Measurements from ENCODE around the gene ZNF205.
A peak's percentile ranks its signal among the peaks of the same experiment; 100 is the strongest.

The ZNF205 gene

DNA sequence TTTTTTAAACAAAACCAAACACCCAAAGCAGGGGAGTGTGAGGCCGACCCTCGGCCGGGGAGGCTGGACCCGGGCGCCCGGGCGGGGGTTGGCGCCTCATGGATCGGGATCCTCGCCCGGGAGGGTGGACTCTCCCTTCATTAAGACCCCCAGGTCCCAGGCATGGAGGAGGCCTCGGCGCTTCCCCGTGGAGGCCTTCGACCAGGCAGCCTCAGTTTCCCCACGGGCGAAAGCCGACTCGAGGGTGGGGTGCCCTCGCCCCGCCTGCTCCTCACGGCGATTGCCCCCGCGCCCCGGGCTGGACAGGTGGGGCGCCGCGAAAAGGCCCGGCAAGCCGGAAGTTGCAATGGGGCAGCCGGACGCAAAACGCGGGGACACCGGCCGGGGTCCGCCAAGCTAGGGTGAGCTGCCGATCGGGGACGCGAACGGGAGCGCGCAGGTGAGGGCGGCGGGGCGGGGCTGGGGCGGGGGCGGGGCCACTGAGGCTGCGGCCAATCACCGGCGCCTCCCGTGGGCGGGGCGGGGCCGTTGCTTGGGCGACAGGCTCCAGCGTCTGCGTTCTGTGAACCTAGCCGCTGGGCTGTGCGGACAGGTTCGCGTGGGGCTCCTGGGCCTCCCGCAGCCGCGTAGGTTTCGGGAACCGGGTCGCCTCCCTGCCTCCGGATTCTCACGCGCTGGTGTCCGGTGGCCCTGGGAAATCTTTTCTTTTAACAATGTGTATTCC lies 6.0 kb upstream of the ZNF205 start (continued):
- TF ChIP-seq, protein P1, sequence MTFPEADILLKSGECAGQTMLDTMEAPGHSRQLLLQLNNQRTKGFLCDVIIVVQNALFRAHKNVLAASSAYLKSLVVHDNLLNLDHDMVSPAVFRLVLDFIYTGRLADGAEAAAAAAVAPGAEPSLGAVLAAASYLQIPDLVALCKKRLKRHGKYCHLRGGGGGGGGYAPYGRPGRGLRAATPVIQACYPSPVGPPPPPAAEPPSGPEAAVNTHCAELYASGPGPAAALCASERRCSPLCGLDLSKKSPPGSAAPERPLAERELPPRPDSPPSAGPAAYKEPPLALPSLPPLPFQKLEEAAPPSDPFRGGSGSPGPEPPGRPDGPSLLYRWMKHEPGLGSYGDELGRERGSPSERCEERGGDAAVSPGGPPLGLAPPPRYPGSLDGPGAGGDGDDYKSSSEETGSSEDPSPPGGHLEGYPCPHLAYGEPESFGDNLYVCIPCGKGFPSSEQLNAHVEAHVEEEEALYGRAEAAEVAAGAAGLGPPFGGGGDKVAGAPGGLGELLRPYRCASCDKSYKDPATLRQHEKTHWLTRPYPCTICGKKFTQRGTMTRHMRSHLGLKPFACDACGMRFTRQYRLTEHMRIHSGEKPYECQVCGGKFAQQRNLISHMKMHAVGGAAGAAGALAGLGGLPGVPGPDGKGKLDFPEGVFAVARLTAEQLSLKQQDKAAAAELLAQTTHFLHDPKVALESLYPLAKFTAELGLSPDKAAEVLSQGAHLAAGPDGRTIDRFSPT (tag by site-specific recombination; IDR thresholded peaks at IDR 0.05) = peak; percentile 83
- no peak for TF ChIP-seq ZNF223 (tag by site-specific recombination; IDR thresholded peaks at IDR 0.05)
- TF ChIP-seq ZNF555 (tag by site-specific recombination; conservative IDR thresholded peaks at IDR 0.05) = no peak
- TF ChIP-seq ZNF585B (tag by site-specific recombination; IDR thresholded peaks at IDR 0.05) = no peak
- 0 out of 2 replicates have a peak, but pooled peaks have one; percentile 7 for TF ChIP-seq FEZF1 (tag by site-specific recombination; IDR thresholded peaks at IDR 0.05)
- 0 out of 2 replicates have a peak, but pooled peaks have one; percentile 15 for TF ChIP-seq ZNF184 (tag by site-specific recombination; IDR thresholded peaks at IDR 0.05)
- TF ChIP-seq ZNF2 (tag by site-specific recombination; IDR thresholded peaks at IDR 0.05) = peak; percentile 86
- no peak; the same call in 1 of the 2 replicates for TF ChIP-seq ZSCAN16 (tag by site-specific recombination; IDR thresholded peaks at IDR 0.05)
- no peak for TF ChIP-seq GFI1B (tag by site-specific recombination; IDR thresholded peaks at IDR 0.05)
- peak; percentile 78 for TF ChIP-seq ZXDB (tag by site-specific recombination; IDR thresholded peaks at IDR 0.05)
- TF ChIP-seq ZNF792 (tag by site-specific recombination; IDR thresholded peaks at IDR 0.05) = 0 out of 2 replicates have a peak, but pooled peaks have one; percentile 18
- no peak for TF ChIP-seq ZNF596 (tag by site-specific recombination; IDR thresholded peaks at IDR 0.05)
- TF ChIP-seq, protein P2, sequence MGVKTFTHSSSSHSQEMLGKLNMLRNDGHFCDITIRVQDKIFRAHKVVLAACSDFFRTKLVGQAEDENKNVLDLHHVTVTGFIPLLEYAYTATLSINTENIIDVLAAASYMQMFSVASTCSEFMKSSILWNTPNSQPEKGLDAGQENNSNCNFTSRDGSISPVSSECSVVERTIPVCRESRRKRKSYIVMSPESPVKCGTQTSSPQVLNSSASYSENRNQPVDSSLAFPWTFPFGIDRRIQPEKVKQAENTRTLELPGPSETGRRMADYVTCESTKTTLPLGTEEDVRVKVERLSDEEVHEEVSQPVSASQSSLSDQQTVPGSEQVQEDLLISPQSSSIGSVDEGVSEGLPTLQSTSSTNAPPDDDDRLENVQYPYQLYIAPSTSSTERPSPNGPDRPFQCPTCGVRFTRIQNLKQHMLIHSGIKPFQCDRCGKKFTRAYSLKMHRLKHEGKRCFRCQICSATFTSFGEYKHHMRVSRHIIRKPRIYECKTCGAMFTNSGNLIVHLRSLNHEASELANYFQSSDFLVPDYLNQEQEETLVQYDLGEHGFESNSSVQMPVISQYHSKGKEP (tag by site-specific recombination; IDR thresholded peaks at IDR 0.05) = peak; percentile 39; the same call in 1 of the 2 replicates
- TF ChIP-seq, protein P3, sequence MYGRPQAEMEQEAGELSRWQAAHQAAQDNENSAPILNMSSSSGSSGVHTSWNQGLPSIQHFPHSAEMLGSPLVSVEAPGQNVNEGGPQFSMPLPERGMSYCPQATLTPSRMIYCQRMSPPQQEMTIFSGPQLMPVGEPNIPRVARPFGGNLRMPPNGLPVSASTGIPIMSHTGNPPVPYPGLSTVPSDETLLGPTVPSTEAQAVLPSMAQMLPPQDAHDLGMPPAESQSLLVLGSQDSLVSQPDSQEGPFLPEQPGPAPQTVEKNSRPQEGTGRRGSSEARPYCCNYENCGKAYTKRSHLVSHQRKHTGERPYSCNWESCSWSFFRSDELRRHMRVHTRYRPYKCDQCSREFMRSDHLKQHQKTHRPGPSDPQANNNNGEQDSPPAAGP (tag by site-specific recombination; IDR thresholded peaks at IDR 0.05) = peak; percentile 78
- TF ChIP-seq, protein P4, sequence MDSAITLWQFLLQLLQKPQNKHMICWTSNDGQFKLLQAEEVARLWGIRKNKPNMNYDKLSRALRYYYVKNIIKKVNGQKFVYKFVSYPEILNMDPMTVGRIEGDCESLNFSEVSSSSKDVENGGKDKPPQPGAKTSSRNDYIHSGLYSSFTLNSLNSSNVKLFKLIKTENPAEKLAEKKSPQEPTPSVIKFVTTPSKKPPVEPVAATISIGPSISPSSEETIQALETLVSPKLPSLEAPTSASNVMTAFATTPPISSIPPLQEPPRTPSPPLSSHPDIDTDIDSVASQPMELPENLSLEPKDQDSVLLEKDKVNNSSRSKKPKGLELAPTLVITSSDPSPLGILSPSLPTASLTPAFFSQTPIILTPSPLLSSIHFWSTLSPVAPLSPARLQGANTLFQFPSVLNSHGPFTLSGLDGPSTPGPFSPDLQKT (IDR thresholded peaks at IDR 0.05; ENCODE audit: borderline replicate concordance, low read depth, low read length) = no peak
- no peak for TF ChIP-seq ZNF830 (tag by site-specific recombination; IDR thresholded peaks at IDR 0.05; ENCODE audit: low read depth)
- TF ChIP-seq, protein P5, sequence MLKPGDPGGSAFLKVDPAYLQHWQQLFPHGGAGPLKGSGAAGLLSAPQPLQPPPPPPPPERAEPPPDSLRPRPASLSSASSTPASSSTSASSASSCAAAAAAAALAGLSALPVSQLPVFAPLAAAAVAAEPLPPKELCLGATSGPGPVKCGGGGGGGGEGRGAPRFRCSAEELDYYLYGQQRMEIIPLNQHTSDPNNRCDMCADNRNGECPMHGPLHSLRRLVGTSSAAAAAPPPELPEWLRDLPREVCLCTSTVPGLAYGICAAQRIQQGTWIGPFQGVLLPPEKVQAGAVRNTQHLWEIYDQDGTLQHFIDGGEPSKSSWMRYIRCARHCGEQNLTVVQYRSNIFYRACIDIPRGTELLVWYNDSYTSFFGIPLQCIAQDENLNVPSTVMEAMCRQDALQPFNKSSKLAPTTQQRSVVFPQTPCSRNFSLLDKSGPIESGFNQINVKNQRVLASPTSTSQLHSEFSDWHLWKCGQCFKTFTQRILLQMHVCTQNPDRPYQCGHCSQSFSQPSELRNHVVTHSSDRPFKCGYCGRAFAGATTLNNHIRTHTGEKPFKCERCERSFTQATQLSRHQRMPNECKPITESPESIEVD (tag by site-specific recombination; IDR thresholded peaks at IDR 0.05) = no peak
- TF ChIP-seq, protein P6, sequence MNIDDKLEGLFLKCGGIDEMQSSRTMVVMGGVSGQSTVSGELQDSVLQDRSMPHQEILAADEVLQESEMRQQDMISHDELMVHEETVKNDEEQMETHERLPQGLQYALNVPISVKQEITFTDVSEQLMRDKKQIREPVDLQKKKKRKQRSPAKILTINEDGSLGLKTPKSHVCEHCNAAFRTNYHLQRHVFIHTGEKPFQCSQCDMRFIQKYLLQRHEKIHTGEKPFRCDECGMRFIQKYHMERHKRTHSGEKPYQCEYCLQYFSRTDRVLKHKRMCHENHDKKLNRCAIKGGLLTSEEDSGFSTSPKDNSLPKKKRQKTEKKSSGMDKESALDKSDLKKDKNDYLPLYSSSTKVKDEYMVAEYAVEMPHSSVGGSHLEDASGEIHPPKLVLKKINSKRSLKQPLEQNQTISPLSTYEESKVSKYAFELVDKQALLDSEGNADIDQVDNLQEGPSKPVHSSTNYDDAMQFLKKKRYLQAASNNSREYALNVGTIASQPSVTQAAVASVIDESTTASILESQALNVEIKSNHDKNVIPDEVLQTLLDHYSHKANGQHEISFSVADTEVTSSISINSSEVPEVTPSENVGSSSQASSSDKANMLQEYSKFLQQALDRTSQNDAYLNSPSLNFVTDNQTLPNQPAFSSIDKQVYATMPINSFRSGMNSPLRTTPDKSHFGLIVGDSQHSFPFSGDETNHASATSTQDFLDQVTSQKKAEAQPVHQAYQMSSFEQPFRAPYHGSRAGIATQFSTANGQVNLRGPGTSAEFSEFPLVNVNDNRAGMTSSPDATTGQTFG (tag by site-specific recombination; IDR thresholded peaks at IDR 0.05; ENCODE audit: borderline replicate concordance) = 0 out of 2 replicates have a peak, but pooled peaks have one; percentile 14
- peak; percentile 72 for TF ChIP-seq ZNF324 (tag by site-specific recombination; IDR thresholded peaks at IDR 0.05)
- TF ChIP-seq, protein P7, sequence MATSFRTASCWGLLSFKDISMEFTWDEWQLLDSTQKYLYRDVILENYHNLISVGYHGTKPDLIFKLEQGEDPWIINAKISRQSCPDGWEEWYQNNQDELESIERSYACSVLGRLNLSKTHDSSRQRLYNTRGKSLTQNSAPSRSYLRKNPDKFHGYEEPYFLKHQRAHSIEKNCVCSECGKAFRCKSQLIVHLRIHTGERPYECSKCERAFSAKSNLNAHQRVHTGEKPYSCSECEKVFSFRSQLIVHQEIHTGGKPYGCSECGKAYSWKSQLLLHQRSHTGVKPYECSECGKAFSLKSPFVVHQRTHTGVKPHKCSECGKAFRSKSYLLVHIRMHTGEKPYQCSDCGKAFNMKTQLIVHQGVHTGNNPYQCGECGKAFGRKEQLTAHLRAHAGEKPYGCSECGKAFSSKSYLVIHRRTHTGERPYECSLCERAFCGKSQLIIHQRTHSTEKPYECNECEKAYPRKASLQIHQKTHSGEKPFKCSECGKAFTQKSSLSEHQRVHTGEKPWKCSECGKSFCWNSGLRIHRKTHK (tag by site-specific recombination; IDR thresholded peaks at IDR 0.05) = no peak
- TF ChIP-seq ZNF548 (tag by site-specific recombination; IDR thresholded peaks at IDR 0.05) = no peak
- peak; percentile 86 for TF ChIP-seq ZBTB7A (tag by site-specific recombination; IDR thresholded peaks at IDR 0.05; ENCODE audit: low read depth)
- TF ChIP-seq, protein P8, sequence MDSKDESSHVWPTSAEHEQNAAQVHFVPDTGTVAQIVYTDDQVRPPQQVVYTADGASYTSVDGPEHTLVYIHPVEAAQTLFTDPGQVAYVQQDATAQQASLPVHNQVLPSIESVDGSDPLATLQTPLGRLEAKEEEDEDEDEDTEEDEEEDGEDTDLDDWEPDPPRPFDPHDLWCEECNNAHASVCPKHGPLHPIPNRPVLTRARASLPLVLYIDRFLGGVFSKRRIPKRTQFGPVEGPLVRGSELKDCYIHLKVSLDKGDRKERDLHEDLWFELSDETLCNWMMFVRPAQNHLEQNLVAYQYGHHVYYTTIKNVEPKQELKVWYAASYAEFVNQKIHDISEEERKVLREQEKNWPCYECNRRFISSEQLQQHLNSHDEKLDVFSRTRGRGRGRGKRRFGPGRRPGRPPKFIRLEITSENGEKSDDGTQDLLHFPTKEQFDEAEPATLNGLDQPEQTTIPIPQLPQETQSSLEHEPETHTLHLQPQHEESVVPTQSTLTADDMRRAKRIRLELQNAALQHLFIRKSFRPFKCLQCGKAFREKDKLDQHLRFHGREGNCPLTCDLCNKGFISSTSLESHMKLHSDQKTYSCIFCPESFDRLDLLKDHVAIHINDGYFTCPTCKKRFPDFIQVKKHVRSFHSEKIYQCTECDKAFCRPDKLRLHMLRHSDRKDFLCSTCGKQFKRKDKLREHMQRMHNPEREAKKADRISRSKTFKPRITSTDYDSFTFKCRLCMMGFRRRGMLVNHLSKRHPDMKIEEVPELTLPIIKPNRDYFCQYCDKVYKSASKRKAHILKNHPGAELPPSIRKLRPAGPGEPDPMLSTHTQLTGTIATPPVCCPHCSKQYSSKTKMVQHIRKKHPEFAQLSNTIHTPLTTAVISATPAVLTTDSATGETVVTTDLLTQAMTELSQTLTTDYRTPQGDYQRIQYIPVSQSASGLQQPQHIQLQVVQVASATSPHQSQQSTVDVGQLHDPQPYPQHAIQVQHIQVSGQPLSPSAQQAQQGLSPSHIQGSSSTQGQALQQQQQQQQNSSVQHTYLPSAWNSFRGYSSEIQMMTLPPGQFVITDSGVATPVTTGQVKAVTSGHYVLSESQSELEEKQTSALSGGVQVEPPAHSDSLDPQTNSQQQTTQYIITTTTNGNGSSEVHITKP (tag by site-specific recombination; IDR thresholded peaks at IDR 0.05) = peak; percentile 90
